IMR-90 (cell line): ENCODE measurements around the gene HSPA6. TPM values are rescaled to one million over a fixed set of nuclear protein-coding genes. Genes with fewer than 3 reads are reported as not detected.
A peak's percentile ranks its signal among the peaks of the same experiment; 100 is the strongest.

Experiments
- ATAC-seq: fragments of 200-7000 bp; cut with Tn5 transposase; 2 replicates; pipeline ENCODE4 v1.9.1; 2020; ENCODE audit warnings: low read depth, mild to moderate bottlenecking, moderate library complexity
- BruUV-seq: library from RNA; stranded (reverse); fragments of 400-500 nt; replicated peaks from 2 replicates; lab custom pipeline; 2021; lab: Mats Ljungman, UMichigan
- CTCF ChIA-PET: fragments of 300-600 bp; formaldehyde crosslinking; extraction: SDS; loops from one replicate; lab custom pipeline; 2021; ENCODE audit warnings: antibody characterized with exemption; lab: Yijun Ruan, JAX
- POLR2A ChIA-PET: fragments of 300-600 bp; sonication (Branson Sonifier 250); formaldehyde crosslinking; loops from one replicate; lab custom pipeline; 2022; ENCODE audit warnings: antibody characterized with exemption; ENCODE audit not compliant: unreplicated experiment; lab: Charles Lee
- DNase-seq: peaks from one replicate; pipeline ENCODE4 v3.0.0; 2013
- H2AFZ ChIP-seq: replicated peaks from 2 replicates; pipeline ENCODE3; 2013; ENCODE audit warnings: low read length, mild to moderate bottlenecking; ENCODE audit not compliant: poor library complexity
- H2AK5ac ChIP-seq: 2 replicates; pipeline ENCODE4 v1.6.1; 2013; ENCODE audit warnings: low read depth, low read length, inconsistent platforms
- H2AK9ac ChIP-seq: replicated peaks from 2 replicates; pipeline ENCODE3; 2013; ENCODE audit warnings: mild to moderate bottlenecking, low read depth, low read length, moderate library complexity; ENCODE audit not compliant: poor library complexity
- H2BK120ac ChIP-seq: 2 replicates; pipeline ENCODE4 v1.6.1; 2013; ENCODE audit warnings: low read depth, low read length, inconsistent platforms
- H2BK15ac ChIP-seq: 3 replicates; pipeline ENCODE4 v1.6.1; 2013; ENCODE audit warnings: low read depth, low read length, inconsistent platforms
- H2BK20ac ChIP-seq: 2 replicates; pipeline ENCODE4 v1.6.1; 2013; ENCODE audit warnings: low read depth, mild to moderate bottlenecking, inconsistent platforms, low read length, moderate library complexity
- H2BK5ac ChIP-seq: 2 replicates; pipeline ENCODE4 v1.6.1; 2013; ENCODE audit warnings: mild to moderate bottlenecking, low read depth, low read length, inconsistent platforms; ENCODE audit not compliant: poor library complexity, severe bottlenecking
- H3K14ac ChIP-seq: replicated peaks from 2 replicates; pipeline ENCODE4 v1.6.1; 2013; ENCODE audit warnings: low read depth, low read length, inconsistent platforms
- H3K18ac ChIP-seq: 2 replicates; pipeline ENCODE4 v1.6.1; 2013; ENCODE audit warnings: low read depth, low read length, control low read depth
- H3K23ac ChIP-seq: 2 replicates; pipeline ENCODE4 v1.6.1; 2013; ENCODE audit warnings: low read depth, low read length, inconsistent platforms
- H3K27ac ChIP-seq: 2 replicates; pipeline ENCODE4 v1.5.1; 2013; ENCODE audit warnings: mild to moderate bottlenecking, control low read depth, low read length; ENCODE audit not compliant: insufficient read depth
- H3K27me3 ChIP-seq: 2 replicates; pipeline ENCODE4 v1.6.1; 2013; ENCODE audit warnings: low read length; ENCODE audit not compliant: control insufficient read depth, insufficient read depth
- H3K36me3 ChIP-seq: 2 replicates; pipeline ENCODE4 v1.6.1; 2013; ENCODE audit warnings: low read length, mixed read lengths; ENCODE audit not compliant: control insufficient read depth, insufficient read depth
- H3K4ac ChIP-seq: 2 replicates; pipeline ENCODE4 v1.6.1; 2013; ENCODE audit warnings: low read depth, low read length, inconsistent platforms
- H3K4me1 ChIP-seq: 2 replicates; pipeline ENCODE4 v1.6.1; 2013; ENCODE audit warnings: low read length, mixed read lengths; ENCODE audit not compliant: control insufficient read depth, insufficient read depth
- H3K4me2 ChIP-seq: 2 replicates; pipeline ENCODE4 v1.6.1; 2013; ENCODE audit warnings: low read depth, mild to moderate bottlenecking, control low read depth, low read length, moderate library complexity
- H3K4me3 ChIP-seq: 2 replicates; pipeline ENCODE4 v1.5.1; 2013; ENCODE audit warnings: low read depth, mild to moderate bottlenecking, control low read depth, low read length, moderate library complexity; ENCODE audit not compliant: insufficient read depth
- H3K56ac ChIP-seq: 2 replicates; pipeline ENCODE4 v1.6.1; 2013; ENCODE audit warnings: low read length, inconsistent platforms; ENCODE audit not compliant: insufficient read depth; ENCODE audit errors: extremely low read depth
- H3K79me1 ChIP-seq, 2 experiments: 2 replicates each; pipeline ENCODE4 v1.6.1; 2013; ENCODE audit warnings: low read length in 2 of 2, inconsistent platforms in 1 of 2, low read depth in 1 of 2
- H3K9ac ChIP-seq: 2 replicates; pipeline ENCODE4 v1.6.1; 2013; ENCODE audit warnings: low read depth, low read length, control low read depth
- H3K9me1 ChIP-seq: 2 replicates; pipeline ENCODE4 v1.6.1; 2013; ENCODE audit warnings: low read length, inconsistent platforms; ENCODE audit not compliant: insufficient read depth
- H3K9me3 ChIP-seq: 2 replicates; pipeline ENCODE4 v1.6.1; 2013; ENCODE audit warnings: low read length; ENCODE audit not compliant: control insufficient read depth, insufficient read depth
- H4K20me1 ChIP-seq: 2 replicates; pipeline ENCODE4 v1.6.1; 2013; ENCODE audit warnings: low read length, inconsistent platforms; ENCODE audit not compliant: insufficient read depth
- H4K5ac ChIP-seq: 2 replicates; pipeline ENCODE4 v1.6.1; 2013; ENCODE audit warnings: mild to moderate bottlenecking, low read depth, low read length, control low read depth
- H4K8ac ChIP-seq, 2 experiments: 2 replicates each; pipeline ENCODE4 v1.6.1; 2013; ENCODE audit warnings: low read depth in 2 of 2, low read length in 2 of 2, control low read depth in 1 of 2, inconsistent platforms in 1 of 2
- H4K91ac ChIP-seq: 2 replicates; pipeline ENCODE4 v1.6.1; 2013; ENCODE audit warnings: low read depth, low read length, inconsistent platforms; ENCODE audit not compliant: insufficient read depth
- BHLHE40 ChIP-seq: fragments of 150-350 bp; IDR thresholded peaks from 2 replicates; pipeline ENCODE4 v1.6.1; 2016; ENCODE audit warnings: mild to moderate bottlenecking, low read depth, low read length
- MAZ ChIP-seq: IDR thresholded peaks from 2 replicates; pipeline ENCODE4 v1.6.1; 2012; ENCODE audit warnings: low read depth, mild to moderate bottlenecking, low read length, improper control_type of control experiment, moderate library complexity, borderline replicate concordance
- MXI1 ChIP-seq: IDR thresholded peaks from 2 replicates; pipeline ENCODE4 v1.6.1; 2012; ENCODE audit warnings: low read depth, mild to moderate bottlenecking, low read length, moderate library complexity, borderline replicate concordance
- WGBS, 2 experiments: methylation state at CpG; one replicate each; pipeline versions ENCODE4 v1.1.5 to v1.1.7; 2013; ENCODE audit warnings: missing lambda C conversion rate in 2 of 2; ENCODE audit not compliant: insufficient read length in 1 of 2; ENCODE audit errors: extremely low coverage in 2 of 2; 5-methylcytosine and 5-hydroxymethylcytosine counted together
- dilution Hi-C: fragments of 300-500 bp; cut with HindIII; formaldehyde crosslinking; loops from one replicate; pipeline ENCODE4 v1.14.3; 2018; ENCODE audit warnings: low sequenced_read_pairs; ENCODE audit not compliant: unreplicated experiment
- in situ Hi-C: fragments of 300-500 bp; cut with MboI; formaldehyde crosslinking; loops from 3 replicates; pipeline ENCODE4 v1.14.3; 2019; ENCODE audit warnings: low sequenced_read_pairs, inconsistent platforms, mixed read lengths
- intact Hi-C: fragments of 100-400 bp; cut with micrococcal nuclease; formaldehyde crosslinking; loops from 2 replicates; pipeline ENCODE4 v1.10.0; 2022
- polyA plus RNA-seq, 3 experiments: library from polyadenylated mRNA; depleted of rRNA; stranded (reverse); fragments of >200 nt; gene quantifications; 2 replicates each; pipeline ENCODE4 v1.2.3, GENCODE V29; 2012; ENCODE audit warnings: low replicate concordance in 1 of 3
- total RNA-seq: library from RNA; depleted of rRNA; stranded (reverse); fragments of >200 nt; gene quantifications from 2 replicates; pipeline ENCODE4 v1.2.3, GENCODE V29; 2012
- TF ChIP-seq, protein P1 (sequence below): fragments of 150-350 bp; IDR thresholded peaks from 2 replicates; pipeline ENCODE4 v1.6.1; 2016; ENCODE audit warnings: low read depth, mild to moderate bottlenecking, low read length, moderate library complexity, borderline replicate concordance

Gene HSPA6
- total and polyA plus RNA-seq, 2 of the 4 experiments (the other 2 are of a cell fraction): 0.54 to 0.67 TPM

DNA sequence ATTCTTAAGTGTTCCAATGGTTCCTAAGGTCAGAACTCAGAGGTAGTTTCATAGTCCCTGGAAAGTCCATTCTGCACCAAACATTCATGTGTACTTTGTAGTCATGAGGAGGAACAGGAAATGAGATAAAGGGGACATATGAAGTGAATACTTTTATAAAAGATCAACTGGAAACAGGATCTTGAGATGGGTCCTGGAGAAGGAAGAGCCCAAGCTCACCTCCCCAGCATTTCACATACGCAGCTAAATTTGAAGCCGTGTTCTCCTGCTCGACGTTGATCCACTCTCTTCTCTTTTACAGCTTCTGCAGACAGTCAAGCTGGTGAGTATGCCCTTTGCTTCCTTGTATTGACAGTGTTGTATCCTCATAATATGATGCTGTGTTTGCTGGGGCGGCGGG is 18.7 kb upstream of the HSPA6 start:
- H3K27ac ChIP-seq: no peak overlapping the region
- peaks cover under 1% of the 10 kb centered on the region for H3K27me3 ChIP-seq
- no peak overlapping the region for H3K56ac ChIP-seq
- TF ChIP-seq BHLHE40 (no peak), MXI1 (no peak), MAZ (no peak)
- TF ChIP-seq, protein P1, sequence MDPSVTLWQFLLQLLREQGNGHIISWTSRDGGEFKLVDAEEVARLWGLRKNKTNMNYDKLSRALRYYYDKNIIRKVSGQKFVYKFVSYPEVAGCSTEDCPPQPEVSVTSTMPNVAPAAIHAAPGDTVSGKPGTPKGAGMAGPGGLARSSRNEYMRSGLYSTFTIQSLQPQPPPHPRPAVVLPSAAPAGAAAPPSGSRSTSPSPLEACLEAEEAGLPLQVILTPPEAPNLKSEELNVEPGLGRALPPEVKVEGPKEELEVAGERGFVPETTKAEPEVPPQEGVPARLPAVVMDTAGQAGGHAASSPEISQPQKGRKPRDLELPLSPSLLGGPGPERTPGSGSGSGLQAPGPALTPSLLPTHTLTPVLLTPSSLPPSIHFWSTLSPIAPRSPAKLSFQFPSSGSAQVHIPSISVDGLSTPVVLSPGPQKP: no peak
- H2BK20ac ChIP-seq: no peak overlapping the region
- no peak overlapping the region for H4K5ac ChIP-seq
- no peaks in the 10 kb centered on the region for H3K36me3 ChIP-seq
- H4K20me1 ChIP-seq: no peaks in the 10 kb centered on the region
- WGBS, 2 experiments: no CpG with 5 or more reads among the region's 6 CpGs
- no peak overlapping the region for H3K4me2 ChIP-seq
- ChIA-PET POLR2A (no interaction called here), CTCF (interaction anchor here (0.5 kb wide), 1 partner anchor 231 kb away, joined by 3 read pairs; no protein-coding TSS in a partner anchor)
- H2BK120ac ChIP-seq: no peak overlapping the region
- no peak overlapping the region for H3K14ac ChIP-seq
- H2BK15ac ChIP-seq: no peak overlapping the region
- no peak overlapping the region for H3K23ac ChIP-seq
- H3K4me3 ChIP-seq: no peak overlapping the region
- H2AK9ac ChIP-seq: no peak overlapping the region
- no peak overlapping the region for H2AK5ac ChIP-seq
- H3K9me3 ChIP-seq: no peaks in the 10 kb centered on the region
- no peak overlapping the region for H3K18ac ChIP-seq
- no peak overlapping the region for H4K91ac ChIP-seq
- no peak overlapping the region for H3K9ac ChIP-seq
- DNase-seq (no peak), ATAC-seq (no peak)
- peaks cover 3% of the 10 kb centered on the region for H3K4me1 ChIP-seq
- no peak overlapping the region for H3K4ac ChIP-seq
- H2AFZ ChIP-seq: peak overlapping the region; percentile 8
- H2BK5ac ChIP-seq: no peak overlapping the region
- BruUV-seq: no TSS peak
- in situ Hi-C loops: no loop called here
- H4K8ac ChIP-seq: no peak overlapping the region
- dilution Hi-C loops: no loop called here
- intact Hi-C loops: no loop called here
- 0 out of 2 replicates have a peak, but pooled peaks cover 5% of the 10 kb centered on the region for H3K9me1 ChIP-seq
- H3K79me1 ChIP-seq: no peaks in the 10 kb centered on the region
